ENCODE data around the gene SCYGR5. TPM values are rescaled to one million over a fixed set of nuclear protein-coding genes. Genes with fewer than 3 reads are reported as not detected.
"Not testable (repeated sequence)": the region's sequence is repeated elsewhere in the genome, so short reads cannot be mapped to it uniquely, and the experiment has no call there.

Gene SCYGR5, protein sequence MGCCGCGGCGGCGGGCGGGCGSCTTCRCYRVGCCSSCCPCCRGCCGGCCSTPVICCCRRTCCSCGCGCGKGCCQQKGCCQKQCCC
- total RNA-seq (2021; ENCODE audit: unreplicated experiment) (not detected), Bru-seq, nascent RNA (not detected), BruChase-seq, experiment 1, labeled RNA remaining after a 6-hour chase (not detected), BruChase-seq, experiment 2, labeled RNA remaining after a 2-hour chase (percentile 16 among the genes with signal in this experiment)
- polyA plus RNA-seq (2012) = not detected in 2 replicates
- long read RNA-seq = 0 reads

DNA sequence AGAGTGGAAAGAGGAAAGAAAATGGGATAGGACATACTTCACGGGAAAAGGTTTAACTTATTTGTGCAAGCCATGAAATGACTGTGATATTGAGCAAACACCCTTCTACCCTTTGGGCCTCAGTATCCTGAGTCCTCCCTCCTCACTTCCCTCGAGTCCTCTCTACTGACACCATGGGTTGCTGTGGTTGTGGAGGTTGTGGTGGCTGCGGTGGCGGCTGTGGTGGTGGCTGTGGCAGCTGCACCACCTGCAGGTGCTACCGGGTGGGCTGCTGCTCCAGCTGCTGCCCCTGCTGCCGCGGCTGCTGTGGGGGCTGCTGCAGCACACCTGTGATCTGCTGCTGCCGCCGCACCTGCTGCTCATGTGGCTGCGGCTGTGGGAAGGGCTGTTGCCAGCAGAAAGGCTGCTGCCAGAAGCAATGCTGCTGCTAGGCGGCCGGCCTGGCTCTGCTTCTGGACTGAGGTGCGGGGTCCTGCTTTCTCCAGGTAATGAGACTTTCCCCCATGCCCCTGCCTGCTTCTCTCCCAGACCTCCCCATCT lies at the start of gene SCYGR5:
Gene SCYGR5 (plus strand): TSS at position 174 of the 540 bp plus-strand sequence. CDS start 0 bp downstream, at position 174.
- not testable (repeated sequence) for H3K4me3 ChIP-seq (replicated peaks in 1 of 2; ENCODE audit: low read depth in 1 of 2, low read length in 2 of 2); BruUV-seq (replicated peaks)

DNA sequence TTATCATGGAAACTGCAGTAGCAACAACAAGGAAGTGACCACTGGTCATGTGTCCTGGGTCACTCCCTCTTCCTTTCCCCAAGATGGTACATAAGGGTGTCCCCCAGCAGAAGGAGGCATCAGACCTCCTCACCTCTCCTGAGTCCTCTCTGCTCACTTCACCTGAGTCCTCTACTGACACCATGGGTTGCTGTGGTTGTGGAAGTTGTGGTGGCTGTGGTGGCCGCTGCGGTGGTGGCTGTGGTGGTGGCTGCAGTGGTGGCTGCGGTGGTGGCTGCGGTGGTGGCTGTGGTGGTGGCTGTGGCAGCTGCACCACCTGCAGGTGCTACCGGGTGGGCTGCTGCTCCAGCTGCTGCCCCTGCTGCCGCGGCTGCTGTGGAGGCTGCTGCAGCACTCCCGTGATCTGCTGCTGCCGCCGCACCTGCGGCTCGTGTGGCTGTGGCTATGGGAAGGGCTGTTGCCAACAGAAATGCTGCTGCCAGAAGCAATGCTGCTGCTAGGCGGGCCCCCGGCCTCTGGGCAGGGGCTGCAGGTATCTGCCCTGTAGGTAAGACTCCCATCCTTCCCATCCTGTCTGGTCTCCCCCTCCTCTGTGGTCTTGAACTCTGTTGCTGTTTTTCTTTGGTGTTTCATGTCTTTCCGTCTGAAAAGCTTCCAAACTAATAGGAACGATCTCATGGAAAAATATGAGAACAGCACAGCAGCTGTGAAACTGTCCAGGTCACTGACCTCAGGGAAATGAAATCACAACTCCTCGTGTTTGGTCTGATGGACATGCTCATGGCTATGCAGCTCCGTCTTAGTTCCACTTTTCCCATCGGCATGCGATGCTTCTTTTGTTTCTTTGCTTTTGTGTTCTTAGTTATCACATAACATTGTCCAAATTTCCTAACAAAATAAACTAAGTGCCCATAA lies 49.0 kb upstream of the SCYGR5 start, which contains the start of gene SCYGR4:
Gene SCYGR4 (plus strand): TSS at position 183 of the 915 bp plus-strand sequence. CDS start 0 bp downstream, at position 183.
- no peak within 1 kb of the TSS for H3K9ac ChIP-seq (ENCODE audit: low read length)
- BruUV-seq (replicated peaks) = no TSS peak
- no peaks in the 10 kb centered on the region for H3K9me3 ChIP-seq (ENCODE audit: control insufficient read depth in 1 of 2, insufficient read depth in 1 of 2, low read depth in 1 of 2, low read length in 2 of 2)
- H3K4me2 ChIP-seq (ENCODE audit: low read length) = no peak within 1 kb of the TSS
- no peaks in the 10 kb centered on the region; a peak in 1 of 4 replicates for H3K4me1 ChIP-seq (ENCODE audit: control insufficient read depth in 1 of 2, insufficient read depth in 2 of 2, low read length in 2 of 2)
- no peak for TF ChIP-seq JUND (IDR thresholded peaks at IDR 0.05)
- TF ChIP-seq FOSL1 (IDR thresholded peaks at IDR 0.05; ENCODE audit: low read depth) = no peak
- no peak for TF ChIP-seq POLR2AphosphoS5 (IDR thresholded peaks at IDR 0.05; ENCODE audit: low read depth, low read length)
- TF ChIP-seq, protein P1, sequence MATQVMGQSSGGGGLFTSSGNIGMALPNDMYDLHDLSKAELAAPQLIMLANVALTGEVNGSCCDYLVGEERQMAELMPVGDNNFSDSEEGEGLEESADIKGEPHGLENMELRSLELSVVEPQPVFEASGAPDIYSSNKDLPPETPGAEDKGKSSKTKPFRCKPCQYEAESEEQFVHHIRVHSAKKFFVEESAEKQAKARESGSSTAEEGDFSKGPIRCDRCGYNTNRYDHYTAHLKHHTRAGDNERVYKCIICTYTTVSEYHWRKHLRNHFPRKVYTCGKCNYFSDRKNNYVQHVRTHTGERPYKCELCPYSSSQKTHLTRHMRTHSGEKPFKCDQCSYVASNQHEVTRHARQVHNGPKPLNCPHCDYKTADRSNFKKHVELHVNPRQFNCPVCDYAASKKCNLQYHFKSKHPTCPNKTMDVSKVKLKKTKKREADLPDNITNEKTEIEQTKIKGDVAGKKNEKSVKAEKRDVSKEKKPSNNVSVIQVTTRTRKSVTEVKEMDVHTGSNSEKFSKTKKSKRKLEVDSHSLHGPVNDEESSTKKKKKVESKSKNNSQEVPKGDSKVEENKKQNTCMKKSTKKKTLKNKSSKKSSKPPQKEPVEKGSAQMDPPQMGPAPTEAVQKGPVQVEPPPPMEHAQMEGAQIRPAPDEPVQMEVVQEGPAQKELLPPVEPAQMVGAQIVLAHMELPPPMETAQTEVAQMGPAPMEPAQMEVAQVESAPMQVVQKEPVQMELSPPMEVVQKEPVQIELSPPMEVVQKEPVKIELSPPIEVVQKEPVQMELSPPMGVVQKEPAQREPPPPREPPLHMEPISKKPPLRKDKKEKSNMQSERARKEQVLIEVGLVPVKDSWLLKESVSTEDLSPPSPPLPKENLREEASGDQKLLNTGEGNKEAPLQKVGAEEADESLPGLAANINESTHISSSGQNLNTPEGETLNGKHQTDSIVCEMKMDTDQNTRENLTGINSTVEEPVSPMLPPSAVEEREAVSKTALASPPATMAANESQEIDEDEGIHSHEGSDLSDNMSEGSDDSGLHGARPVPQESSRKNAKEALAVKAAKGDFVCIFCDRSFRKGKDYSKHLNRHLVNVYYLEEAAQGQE (IDR thresholded peaks at IDR 0.05; ENCODE audit: low read depth) = no peak
- TF ChIP-seq ZNF274 (IDR thresholded peaks at IDR 0.05; ENCODE audit: low read depth, low read length) = no peak
- TF ChIP-seq EZH2phosphoT487 (IDR thresholded peaks at IDR 0.05; ENCODE audit: borderline replicate concordance) = no peak
- ATAC-seq = no peak
- no peaks in the 10 kb centered on the region for H3K36me3 ChIP-seq (ENCODE audit: control insufficient read depth in 1 of 2, insufficient read depth in 2 of 2, low read length in 2 of 2)
- H3K9me2 ChIP-seq (ENCODE audit: insufficient read depth) = peaks cover 3% of the 10 kb centered on the region
- ChIA-PET POLR2A (no interaction called here), CTCF (no interaction called here), RAD21 (ENCODE audit: low non-redundant PET in 1 of 2, low total read pairs in 2 of 2, uncharacterized antibody in 2 of 2, unreplicated experiment in 2 of 2) (no interaction called here)
- H2AFZ ChIP-seq (ENCODE audit: low read depth, low read length, poor library complexity, severe bottlenecking) = no peak within 1 kb of the TSS
- H3K27ac ChIP-seq (ENCODE audit: low read depth, low read length) = no peak within 1 kb of the TSS
- no peak within 1 kb of the TSS for H3K4me3 ChIP-seq (replicated peaks in 1 of 2; ENCODE audit: low read depth in 1 of 2, low read length in 2 of 2)
- no peaks in the 10 kb centered on the region for H3K79me2 ChIP-seq (ENCODE audit: insufficient read depth, low read length)
- intact Hi-C loops (cut with micrococcal nuclease) = no loop called here
- H3K27me3 ChIP-seq (ENCODE audit: insufficient read depth, low read length) = no peaks in the 10 kb centered on the region
- DNase-seq (ENCODE audit: low read depth, low spot score) = no peak
- H4K20me1 ChIP-seq (ENCODE audit: insufficient read depth) = no peaks in the 10 kb centered on the region

More for the DNA sequence above, at the start of gene SCYGR5:
- ATAC-seq; H3K9me2 ChIP-seq (ENCODE audit: insufficient read depth); H3K79me2 ChIP-seq (ENCODE audit: insufficient read depth, low read length); intact Hi-C loops (cut with micrococcal nuclease); H2AFZ ChIP-seq (ENCODE audit: low read depth, low read length, poor library complexity, severe bottlenecking); POLR2A ChIA-PET; RAD21 ChIA-PET (ENCODE audit: low non-redundant PET in 1 of 2, low total read pairs in 2 of 2, uncharacterized antibody in 2 of 2, unreplicated experiment in 2 of 2); H3K9ac ChIP-seq (ENCODE audit: low read length); H3K27me3 ChIP-seq (ENCODE audit: insufficient read depth, low read length); H3K9me3 ChIP-seq (ENCODE audit: control insufficient read depth in 1 of 2, insufficient read depth in 1 of 2, low read depth in 1 of 2, low read length in 2 of 2); H4K20me1 ChIP-seq (ENCODE audit: insufficient read depth); H3K4me2 ChIP-seq (ENCODE audit: low read length); DNase-seq (ENCODE audit: low read depth, low spot score); CTCF ChIA-PET; H3K36me3 ChIP-seq (ENCODE audit: control insufficient read depth in 1 of 2, insufficient read depth in 2 of 2, low read length in 2 of 2); H3K4me1 ChIP-seq (ENCODE audit: control insufficient read depth in 1 of 2, insufficient read depth in 2 of 2, low read length in 2 of 2); H3K27ac ChIP-seq (ENCODE audit: low read depth, low read length): not testable (repeated sequence)

All from HCT116 (cell line).